Uterus (tissue), 2 donors: Measurements from ENCODE around the gene FOLR1.
A peak's percentile ranks its signal among the peaks of the same experiment; 100 is the strongest.

ENCODE experiments used
- CTCF ChIP-seq, 4 experiments: fragments of 200-600 bp in 2 of 4; fragments of 450-650 bp in 2 of 4; sonication (generic) in 2 of 4; IDR thresholded peaks; one replicate each; pipeline ENCODE4 v1.5.1; 2016 to 2019; ENCODE audit warnings: antibody characterized with exemption in 4 of 4, mild to moderate bottlenecking in 2 of 4, moderate library complexity in 1 of 4
- POLR2A ChIP-seq, 2 donors: fragments of 450-650 bp; IDR thresholded peaks; one replicate each; pipeline ENCODE4 v1.6.1; 2016; ENCODE audit warnings: antibody characterized with exemption in 2 of 2, mild to moderate bottlenecking in 1 of 2, moderate library complexity in 1 of 2

DNA sequence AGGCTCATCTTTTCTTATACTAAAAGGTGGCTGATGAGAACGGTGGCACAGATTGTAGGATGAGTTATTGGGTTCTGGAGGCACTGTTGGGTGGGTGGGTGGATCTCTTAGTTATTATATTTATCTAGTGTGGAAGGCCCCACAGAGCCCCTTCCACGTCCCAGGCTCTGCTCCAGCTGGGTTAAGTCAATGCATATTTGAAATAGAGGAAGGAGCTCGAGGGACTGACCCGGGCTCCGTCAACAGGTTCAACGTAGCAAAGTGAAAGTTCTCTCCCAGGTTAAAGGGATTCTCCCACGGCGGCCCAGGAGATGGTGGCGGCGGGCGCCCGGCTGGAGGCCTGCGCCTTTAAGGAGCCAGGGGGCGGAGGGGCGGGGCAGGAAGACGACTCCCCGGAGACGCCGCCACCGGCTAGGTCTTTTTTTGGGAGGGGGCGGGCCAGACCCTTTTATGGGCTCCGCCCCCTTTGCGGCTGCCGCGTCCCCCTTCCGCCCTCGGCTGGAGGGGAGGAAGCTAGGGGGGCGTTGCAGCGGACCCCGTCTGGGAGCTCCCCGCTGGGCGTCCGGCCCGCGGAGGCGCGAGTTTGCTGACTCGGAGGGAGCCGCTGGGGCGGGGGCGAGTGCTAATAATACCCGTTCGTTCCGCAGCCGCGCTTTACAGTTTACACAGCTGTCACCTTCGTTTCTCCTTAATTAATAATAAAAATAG lies 31.1 kb downstream of the FOLR1 start:
- TF ChIP-seq POLR2A (IDR thresholded peaks at IDR 0.05) (peak; percentile 54 to 70), CTCF (IDR thresholded peaks at IDR 0.05) (peak; percentile 26 to 53 (median 38))
